ENCODE measurements around the gene MAGI3.

Gene MAGI3

GRCh38 chr1:113422315-113423068 is 32.2 kb downstream of the MAGI3 start:
- H3K27ac ChIP-seq (ENCODE audit: low read length), result no peak overlapping the region
- no peaks in the 10 kb centered on the region for H3K9me3 ChIP-seq (ENCODE audit: control insufficient read depth in 2 of 2, low read length in 2 of 2)
- H3K4me1 ChIP-seq (ENCODE audit: control insufficient read depth, insufficient read depth, low read length), result no peaks in the 10 kb centered on the region
- H3K4me3 ChIP-seq (ENCODE audit: low read length in 2 of 2), result no peak overlapping the region
- H3K36me3 ChIP-seq (ENCODE audit: control insufficient read depth in 2 of 2, insufficient read depth in 2 of 2, low read length in 2 of 2), result no peaks in the 10 kb centered on the region
- no peak overlapping the region for H3K9ac ChIP-seq (ENCODE audit: low read length in 2 of 2)
- H3K27me3 ChIP-seq (ENCODE audit: control insufficient read depth in 1 of 2, insufficient read depth in 2 of 2, low read length in 2 of 2), result no peaks in the 10 kb centered on the region

DNA sequence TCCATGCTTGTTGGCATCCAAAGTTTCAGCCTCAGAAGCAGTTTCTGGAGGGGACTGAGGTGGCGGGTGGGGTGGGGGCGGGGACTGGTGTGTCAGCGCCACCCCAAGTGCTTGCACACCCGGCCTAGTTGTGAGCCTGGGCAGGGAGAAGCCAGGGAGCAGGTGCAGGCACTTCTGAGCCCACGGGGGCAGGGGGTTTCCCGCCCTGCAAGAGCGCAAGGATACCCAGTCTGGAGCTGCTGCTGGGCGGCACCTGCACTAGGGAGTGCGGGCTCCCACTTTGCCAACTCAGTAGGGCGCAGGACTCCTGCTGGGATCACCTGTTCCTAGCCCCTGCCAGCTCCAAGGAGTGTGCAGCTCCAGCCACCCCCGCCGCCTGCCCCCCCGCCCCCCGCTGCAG is 33.5 kb downstream of the MAGI3 start:
- Histone ChIP-seq H3K27ac (ENCODE audit: low read length) (no peak overlapping the region), H3K4me1 (ENCODE audit: control insufficient read depth, insufficient read depth, low read length) (no peaks in the 10 kb centered on the region), H3K9ac (ENCODE audit: low read length in 2 of 2) (no peak overlapping the region), H3K27me3 (ENCODE audit: control insufficient read depth in 1 of 2, insufficient read depth in 2 of 2, low read length in 2 of 2) (no peaks in the 10 kb centered on the region), H3K9me3 (ENCODE audit: control insufficient read depth in 2 of 2, low read length in 2 of 2) (no peaks in the 10 kb centered on the region), H3K4me3 (ENCODE audit: low read length in 2 of 2) (no peak overlapping the region), H3K36me3 (ENCODE audit: control insufficient read depth in 2 of 2, insufficient read depth in 2 of 2, low read length in 2 of 2) (no peaks in the 10 kb centered on the region)

- Histone ChIP-seq H3K9ac (ENCODE audit: low read length in 2 of 2) (no peak overlapping the region), H3K27ac (ENCODE audit: low read length) (no peak overlapping the region), H3K4me3 (ENCODE audit: low read length in 2 of 2) (no peak overlapping the region), H3K4me1 (ENCODE audit: control insufficient read depth, insufficient read depth, low read length) (no peaks in the 10 kb centered on the region), H3K9me3 (ENCODE audit: control insufficient read depth in 2 of 2, low read length in 2 of 2) (no peaks in the 10 kb centered on the region), H3K36me3 (ENCODE audit: control insufficient read depth in 2 of 2, insufficient read depth in 2 of 2, low read length in 2 of 2) (no peaks in the 10 kb centered on the region), H3K27me3 (ENCODE audit: control insufficient read depth in 1 of 2, insufficient read depth in 2 of 2, low read length in 2 of 2) (no peaks in the 10 kb centered on the region)
These were observed 39.3 kb downstream of the MAGI3 start for GRCh38 chr1:113429461-113430153.

DNA sequence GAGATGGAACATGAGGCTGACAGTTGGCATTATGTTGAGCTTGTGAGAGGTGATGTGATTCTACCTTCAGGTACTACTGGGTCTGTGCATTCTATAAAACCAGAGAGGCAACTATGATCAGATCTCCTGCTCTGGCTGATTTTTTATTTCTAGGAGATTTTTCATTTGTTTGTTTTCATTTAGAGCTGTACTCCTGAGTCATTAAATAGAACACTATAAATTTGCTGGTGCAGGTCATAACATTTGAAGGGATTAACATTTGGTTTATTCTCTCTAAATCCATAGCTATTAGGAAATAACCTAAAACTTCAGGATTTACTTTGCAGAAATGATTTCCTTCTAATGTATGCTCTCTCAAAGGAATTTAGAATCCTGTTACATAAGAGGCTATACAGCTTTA is 42.9 kb downstream of the MAGI3 start:
- Histone ChIP-seq H3K9ac (ENCODE audit: low read length in 2 of 2) (no peak overlapping the region), H3K27me3 (ENCODE audit: control insufficient read depth in 1 of 2, insufficient read depth in 2 of 2, low read length in 2 of 2) (no peaks in the 10 kb centered on the region), H3K4me1 (ENCODE audit: control insufficient read depth, insufficient read depth, low read length) (no peaks in the 10 kb centered on the region), H3K36me3 (ENCODE audit: control insufficient read depth in 2 of 2, insufficient read depth in 2 of 2, low read length in 2 of 2) (no peaks in the 10 kb centered on the region), H3K27ac (ENCODE audit: low read length) (no peak overlapping the region), H3K9me3 (ENCODE audit: control insufficient read depth in 2 of 2, low read length in 2 of 2) (no peaks in the 10 kb centered on the region), H3K4me3 (ENCODE audit: low read length in 2 of 2) (no peak overlapping the region)

- H3K4me1 ChIP-seq (ENCODE audit: control insufficient read depth, insufficient read depth, low read length), result no peaks in the 10 kb centered on the region
- H3K4me3 ChIP-seq (ENCODE audit: low read length in 2 of 2), result no peak overlapping the region
- H3K36me3 ChIP-seq (ENCODE audit: control insufficient read depth in 2 of 2, insufficient read depth in 2 of 2, low read length in 2 of 2), result no peaks in the 10 kb centered on the region
- H3K9ac ChIP-seq (ENCODE audit: low read length in 2 of 2), result no peak overlapping the region
- no peak overlapping the region for H3K27ac ChIP-seq (ENCODE audit: low read length)
- H3K9me3 ChIP-seq (ENCODE audit: control insufficient read depth in 2 of 2, low read length in 2 of 2), result no peaks in the 10 kb centered on the region
- no peaks in the 10 kb centered on the region for H3K27me3 ChIP-seq (ENCODE audit: control insufficient read depth in 1 of 2, insufficient read depth in 2 of 2, low read length in 2 of 2)
These were observed 44.0 kb downstream of the MAGI3 start for GRCh38 chr1:113434081-113434873.

- no peak overlapping the region for H3K9ac ChIP-seq (ENCODE audit: low read length in 2 of 2)
These were observed 44.5 kb downstream of the MAGI3 start for GRCh38 chr1:113434874-113435175.

GRCh38 chr1:113437554-113438341 is 47.4 kb downstream of the MAGI3 start:
- no peaks in the 10 kb centered on the region for H3K27me3 ChIP-seq (ENCODE audit: control insufficient read depth in 1 of 2, insufficient read depth in 2 of 2, low read length in 2 of 2)
- H3K4me3 ChIP-seq (ENCODE audit: low read length in 2 of 2), result no peak overlapping the region
- H3K27ac ChIP-seq (ENCODE audit: low read length), result no peak overlapping the region
- H3K4me1 ChIP-seq (ENCODE audit: control insufficient read depth, insufficient read depth, low read length), result no peaks in the 10 kb centered on the region
- H3K36me3 ChIP-seq (ENCODE audit: control insufficient read depth in 2 of 2, insufficient read depth in 2 of 2, low read length in 2 of 2), result no peaks in the 10 kb centered on the region
- H3K9me3 ChIP-seq (ENCODE audit: control insufficient read depth in 2 of 2, low read length in 2 of 2), result no peaks in the 10 kb centered on the region
- no peak overlapping the region for H3K9ac ChIP-seq (ENCODE audit: low read length in 2 of 2)

More at GRCh38 chr1:113434874-113435175, 44.5 kb downstream of the MAGI3 start:
- Histone ChIP-seq H3K36me3 (ENCODE audit: control insufficient read depth in 2 of 2, insufficient read depth in 2 of 2, low read length in 2 of 2) (no peaks in the 10 kb centered on the region), H3K9me3 (ENCODE audit: control insufficient read depth in 2 of 2, low read length in 2 of 2) (no peaks in the 10 kb centered on the region), H3K27ac (ENCODE audit: low read length) (no peak overlapping the region), H3K4me1 (ENCODE audit: control insufficient read depth, insufficient read depth, low read length) (no peaks in the 10 kb centered on the region), H3K27me3 (ENCODE audit: control insufficient read depth in 1 of 2, insufficient read depth in 2 of 2, low read length in 2 of 2) (no peaks in the 10 kb centered on the region), H3K4me3 (ENCODE audit: low read length in 2 of 2) (no peak overlapping the region)

DNA sequence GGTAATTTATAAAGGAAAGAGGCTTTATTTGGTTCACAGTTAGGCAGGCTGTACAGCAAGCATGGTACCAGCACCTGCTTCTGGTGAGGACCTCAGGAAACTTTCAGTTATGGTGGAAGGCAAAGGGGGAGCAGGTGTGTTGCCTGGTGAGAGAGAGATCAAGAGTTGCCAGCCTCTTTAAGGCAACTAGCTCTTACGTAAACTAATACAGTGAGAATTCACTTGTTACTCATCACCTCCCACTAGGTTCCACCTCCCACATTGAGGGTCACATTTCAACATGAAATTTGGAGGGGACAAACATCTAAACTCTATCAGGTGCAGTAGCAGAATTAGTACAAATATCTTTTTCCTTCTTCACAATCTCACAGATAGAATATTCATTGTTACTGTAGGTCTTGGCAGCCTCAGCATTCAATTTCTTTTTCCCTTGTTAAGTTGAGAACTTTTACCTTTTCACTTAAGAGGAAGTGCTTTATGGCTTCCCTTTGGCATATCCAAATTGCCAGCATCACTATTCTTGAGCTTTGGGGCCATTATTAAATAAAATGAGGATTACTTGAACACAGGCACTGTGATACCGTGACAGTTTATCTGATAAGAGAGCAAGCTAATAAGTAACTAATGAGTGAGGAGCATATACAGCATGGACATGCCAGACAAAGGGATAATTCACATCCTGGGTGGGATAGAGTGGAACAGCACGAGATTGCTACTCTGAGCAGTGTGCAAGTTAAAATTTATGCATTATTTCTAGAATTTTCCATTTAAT is 48.4 kb downstream of the MAGI3 start:
- Histone ChIP-seq H3K9ac (ENCODE audit: low read length in 2 of 2) (no peak overlapping the region), H3K27ac (ENCODE audit: low read length) (no peak overlapping the region), H3K9me3 (ENCODE audit: control insufficient read depth in 2 of 2, low read length in 2 of 2) (no peaks in the 10 kb centered on the region)

DNA sequence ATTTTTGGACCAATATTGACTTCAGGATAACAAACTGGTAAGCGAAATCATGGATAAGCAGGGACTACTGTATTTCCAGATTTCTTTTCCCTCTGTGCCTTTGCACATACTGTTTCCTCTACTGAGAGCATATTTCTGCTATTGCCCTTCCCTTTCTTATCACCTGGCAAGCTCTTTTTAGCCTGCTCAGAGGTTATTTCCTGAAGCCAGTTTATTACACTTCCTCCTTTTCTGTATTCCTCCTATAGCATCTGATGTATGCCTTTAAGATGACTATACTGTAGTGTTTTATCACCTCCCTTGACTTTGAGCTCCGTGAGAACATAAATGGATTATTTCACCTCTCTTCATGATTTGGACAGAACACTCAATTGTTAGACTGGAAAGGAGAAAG is 49.0 kb downstream of the MAGI3 start:
- H3K9ac ChIP-seq (ENCODE audit: low read length in 2 of 2), result no peak overlapping the region
- no peak overlapping the region for H3K4me3 ChIP-seq (ENCODE audit: low read length in 2 of 2)
- no peaks in the 10 kb centered on the region for H3K36me3 ChIP-seq (ENCODE audit: control insufficient read depth in 2 of 2, insufficient read depth in 2 of 2, low read length in 2 of 2)
- H3K27me3 ChIP-seq (ENCODE audit: control insufficient read depth in 1 of 2, insufficient read depth in 2 of 2, low read length in 2 of 2), result no peaks in the 10 kb centered on the region
- no peak overlapping the region for H3K27ac ChIP-seq (ENCODE audit: low read length)
- H3K9me3 ChIP-seq (ENCODE audit: control insufficient read depth in 2 of 2, low read length in 2 of 2), result no peaks in the 10 kb centered on the region
- no peaks in the 10 kb centered on the region for H3K4me1 ChIP-seq (ENCODE audit: control insufficient read depth, insufficient read depth, low read length)

More for the DNA sequence above, 48.4 kb downstream of the MAGI3 start:
- Histone ChIP-seq H3K4me1 (ENCODE audit: control insufficient read depth, insufficient read depth, low read length) (no peaks in the 10 kb centered on the region), H3K27me3 (ENCODE audit: control insufficient read depth in 1 of 2, insufficient read depth in 2 of 2, low read length in 2 of 2) (no peaks in the 10 kb centered on the region), H3K36me3 (ENCODE audit: control insufficient read depth in 2 of 2, insufficient read depth in 2 of 2, low read length in 2 of 2) (no peaks in the 10 kb centered on the region), H3K4me3 (ENCODE audit: low read length in 2 of 2) (no peak overlapping the region)

DNA sequence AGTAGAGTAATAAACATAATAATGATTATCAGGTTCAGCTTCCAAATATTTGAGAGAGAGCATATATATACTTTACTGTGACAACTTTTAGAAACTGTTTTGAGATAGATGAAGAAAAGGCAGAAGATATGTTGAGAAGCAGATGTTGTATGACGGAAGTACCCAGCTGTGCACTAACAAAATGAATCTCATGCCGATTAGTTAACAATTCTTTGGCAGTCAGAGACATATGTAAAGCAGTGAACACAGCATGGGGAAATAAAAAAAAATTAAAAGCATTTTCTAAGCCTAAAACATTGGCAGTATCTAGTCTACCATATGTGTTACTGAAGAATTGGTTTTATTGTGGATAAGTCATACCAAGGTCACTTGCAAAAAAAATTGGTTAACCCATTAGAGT is 51.8 kb downstream of the MAGI3 start:
- Histone ChIP-seq H3K27ac (ENCODE audit: low read length) (no peak overlapping the region), H3K4me3 (ENCODE audit: low read length in 2 of 2) (no peak overlapping the region), H3K27me3 (ENCODE audit: control insufficient read depth in 1 of 2, insufficient read depth in 2 of 2, low read length in 2 of 2) (no peaks in the 10 kb centered on the region), H3K9ac (ENCODE audit: low read length in 2 of 2) (no peak overlapping the region), H3K36me3 (ENCODE audit: control insufficient read depth in 2 of 2, insufficient read depth in 2 of 2, low read length in 2 of 2) (no peaks in the 10 kb centered on the region), H3K4me1 (ENCODE audit: control insufficient read depth, insufficient read depth, low read length) (no peaks in the 10 kb centered on the region), H3K9me3 (ENCODE audit: control insufficient read depth in 2 of 2, low read length in 2 of 2) (no peaks in the 10 kb centered on the region)

All from stomach smooth muscle (tissue), 2 donors.